ACHN (cell line): ENCODE measurements around the gene ITGA7.

Experiments
- DNase-seq: peaks from one replicate; pipeline ENCODE4 v3.0.0-alpha.2; 2015
- in situ Hi-C: cut with HindIII; loops from 2 replicates; pipeline ENCODE4 v1.10.0; 2017; ENCODE audit warnings: low sequenced_read_pairs, low pct_ligation_motif_present, low pct_unique_long_range_greater_than_20kb

ITGA7 gene

GRCh38 chr12:55692631-55693322 is 14.9 kb downstream of the ITGA7 start:
- no peak for DNase-seq
- in situ Hi-C loops = no loop called here

- in situ Hi-C loops = no loop called here
- no peak for DNase-seq
Measured at GRCh38 chr12:55688716-55689655, 18.7 kb downstream of the ITGA7 start.

GRCh38 chr12:55687746-55688145 is 20.0 kb downstream of the ITGA7 start:
- in situ Hi-C loops = no loop called here
- DNase-seq = no peak

GRCh38 chr12:55686366-55687010 is 21.2 kb downstream of the ITGA7 start:
- in situ Hi-C loops = no loop called here
- no peak for DNase-seq

GRCh38 chr12:55685671-55686070 is 22.0 kb downstream of the ITGA7 start:
- in situ Hi-C loops = no loop called here
- DNase-seq = no peak

- no peak for DNase-seq
- in situ Hi-C loops = no loop called here
Measured at GRCh38 chr12:55684761-55685370, 22.8 kb downstream of the ITGA7 start.

GRCh38 chr12:55683676-55684075 is 24.0 kb downstream of the ITGA7 start:
- DNase-seq = no peak
- in situ Hi-C loops = no loop called here

- in situ Hi-C loops = no loop called here
- DNase-seq = peak; percentile 24
Measured at GRCh38 chr12:55682087-55682796, 25.5 kb downstream of the ITGA7 start.

- in situ Hi-C loops = no loop called here
- peak; percentile 97 for DNase-seq
Measured at GRCh38 chr12:55681142-55682077, 26.3 kb downstream of the ITGA7 start.

GRCh38 chr12:55679691-55680090 is 28.0 kb downstream of the ITGA7 start:
- in situ Hi-C loops = no loop called here
- no peak for DNase-seq

GRCh38 chr12:55676707-55677106 is 31.0 kb downstream of the ITGA7 start:
- DNase-seq = no peak
- in situ Hi-C loops = no loop called here

GRCh38 chr12:55675666-55676065 is 32.0 kb downstream of the ITGA7 start:
- in situ Hi-C loops = no loop called here
- DNase-seq = no peak

- DNase-seq = no peak
- in situ Hi-C loops = no loop called here
Measured at GRCh38 chr12:55673638-55674037, 34.1 kb downstream of the ITGA7 start.

- in situ Hi-C loops = no loop called here
- no peak for DNase-seq
Measured at GRCh38 chr12:55671746-55672145, 36.0 kb downstream of the ITGA7 start.

- no peak for DNase-seq
- in situ Hi-C loops = no loop called here
Measured at GRCh38 chr12:55670276-55670675, 37.4 kb downstream of the ITGA7 start.

GRCh38 chr12:55666508-55666907 is 41.2 kb downstream of the ITGA7 start:
- no peak for DNase-seq
- in situ Hi-C loops = no loop called here

GRCh38 chr12:55664826-55665225 is 42.9 kb downstream of the ITGA7 start:
- in situ Hi-C loops = no loop called here

More at GRCh38 chr12:55664826-55665225, 42.9 kb downstream of the ITGA7 start:
- DNase-seq = no peak
